HFFc6 (cell line): ENCODE results near the gene SLC35B2. TPM values are rescaled to one million over a fixed set of nuclear protein-coding genes. Genes with fewer than 3 reads are reported as not detected.
A peak's percentile ranks its signal among the peaks of the same experiment; 100 is the strongest.

Experiments
- DNase-seq: peaks from one replicate; pipeline ENCODE4 v3.0.0-alpha.2; 2018
- H3K27ac Mint-ChIP-seq: 2 replicates; pipeline ENCODE4 v1.8.0; 2020; ENCODE audit warnings: mild to moderate bottlenecking, mixed read lengths
- H3K27me3 Mint-ChIP-seq: 2 replicates; pipeline ENCODE4 v1.8.0; 2021; ENCODE audit warnings: mild to moderate bottlenecking, moderate library complexity, mixed read lengths; ENCODE audit not compliant: insufficient read depth
- H3K36me3 Mint-ChIP-seq: 2 replicates; pipeline ENCODE4 v1.8.0; 2021; ENCODE audit warnings: low read depth, mixed read lengths
- H3K4me1 Mint-ChIP-seq: 2 replicates; pipeline ENCODE4 v1.8.0; 2020; ENCODE audit warnings: low read depth, mixed read lengths
- H3K4me3 Mint-ChIP-seq: 2 replicates; pipeline ENCODE4 v1.8.0; 2020; ENCODE audit warnings: mild to moderate bottlenecking, moderate library complexity, mixed read lengths
- H3K9me3 Mint-ChIP-seq: 2 replicates; pipeline ENCODE4 v1.8.0; 2020; ENCODE audit warnings: mild to moderate bottlenecking, mixed read lengths
- total RNA-seq, 6 experiments: library from RNA; stranded (reverse); fragmentation: NEBNext Ultra II Directional; extraction: Animal tissue kit (Norgen Biotek cat#: 25700); gene quantifications; 2 replicates in 1 of 6; 3 replicates in 5 of 6; pipeline ENCODE4 v1.2.3, GENCODE V29; 2021
- TF ChIP-seq, protein P1 (sequence below): fragments of 200-600 bp; sonication (generic); IDR thresholded peaks from 2 replicates; pipeline ENCODE4 v1.5.0; 2021; ENCODE audit warnings: antibody characterized with exemption, mild to moderate bottlenecking

SLC35B2 gene
- total RNA-seq, 6 experiments from 2014 or later = 108 to 132 (median 120) TPM

DNA sequence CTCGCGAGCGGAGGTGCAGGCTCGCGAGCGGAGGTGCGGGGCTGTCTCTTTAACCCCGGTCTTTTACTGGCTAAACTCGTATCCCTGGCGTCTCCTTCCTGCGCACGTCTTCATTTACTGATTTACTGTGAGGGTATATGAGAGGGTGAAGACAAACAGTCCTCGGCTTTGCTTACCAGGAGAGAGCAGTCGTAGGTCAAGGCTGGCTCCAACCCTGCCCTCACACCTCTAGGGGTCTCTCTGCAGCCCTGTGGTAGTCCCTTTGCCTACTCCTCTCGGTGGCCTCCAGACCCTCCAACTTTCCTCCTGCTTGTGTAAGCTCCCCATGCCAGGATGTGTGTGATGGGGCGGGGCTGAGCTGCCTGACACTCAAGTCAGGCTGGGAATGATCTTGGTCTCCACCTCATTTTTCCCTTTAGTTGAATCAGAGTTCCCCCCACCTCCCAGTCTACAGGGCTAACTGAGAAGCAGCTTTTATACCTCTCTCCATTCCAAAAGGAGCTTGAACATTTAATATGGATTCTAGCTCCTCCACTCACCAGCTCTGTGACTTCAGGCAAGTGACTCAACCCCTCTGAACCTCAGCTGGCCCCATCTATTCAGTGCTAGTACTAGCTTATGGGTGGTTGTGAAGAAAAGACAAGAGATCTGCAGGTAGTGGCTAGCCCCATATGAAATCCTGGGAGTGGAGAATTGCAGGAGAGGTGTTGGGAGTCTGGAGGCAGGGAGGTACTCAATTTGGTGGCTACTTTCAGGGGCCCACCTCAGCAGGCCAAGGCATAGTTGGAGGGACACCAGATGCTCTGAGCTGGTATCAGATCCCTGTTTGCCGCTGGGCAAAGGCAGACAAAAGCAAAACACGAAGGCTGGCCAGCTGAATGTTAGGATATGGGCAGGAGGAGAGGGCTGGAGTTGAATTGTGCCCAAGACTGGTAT is 33.0 kb downstream of the SLC35B2 start:
- Mint-ChIP-seq H3K27ac (peak overlapping the region; percentile 76), H3K4me1 (peaks cover 44% of the 10 kb centered on the region), H3K27me3 (no peaks in the 10 kb centered on the region), H3K4me3 (peak overlapping the region; percentile 87), H3K9me3 (no peaks in the 10 kb centered on the region), H3K36me3 (no peaks in the 10 kb centered on the region)
- TF ChIP-seq, protein P1, sequence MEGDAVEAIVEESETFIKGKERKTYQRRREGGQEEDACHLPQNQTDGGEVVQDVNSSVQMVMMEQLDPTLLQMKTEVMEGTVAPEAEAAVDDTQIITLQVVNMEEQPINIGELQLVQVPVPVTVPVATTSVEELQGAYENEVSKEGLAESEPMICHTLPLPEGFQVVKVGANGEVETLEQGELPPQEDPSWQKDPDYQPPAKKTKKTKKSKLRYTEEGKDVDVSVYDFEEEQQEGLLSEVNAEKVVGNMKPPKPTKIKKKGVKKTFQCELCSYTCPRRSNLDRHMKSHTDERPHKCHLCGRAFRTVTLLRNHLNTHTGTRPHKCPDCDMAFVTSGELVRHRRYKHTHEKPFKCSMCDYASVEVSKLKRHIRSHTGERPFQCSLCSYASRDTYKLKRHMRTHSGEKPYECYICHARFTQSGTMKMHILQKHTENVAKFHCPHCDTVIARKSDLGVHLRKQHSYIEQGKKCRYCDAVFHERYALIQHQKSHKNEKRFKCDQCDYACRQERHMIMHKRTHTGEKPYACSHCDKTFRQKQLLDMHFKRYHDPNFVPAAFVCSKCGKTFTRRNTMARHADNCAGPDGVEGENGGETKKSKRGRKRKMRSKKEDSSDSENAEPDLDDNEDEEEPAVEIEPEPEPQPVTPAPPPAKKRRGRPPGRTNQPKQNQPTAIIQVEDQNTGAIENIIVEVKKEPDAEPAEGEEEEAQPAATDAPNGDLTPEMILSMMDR = peak; percentile 40
- peak; percentile 26 for DNase-seq

DNA sequence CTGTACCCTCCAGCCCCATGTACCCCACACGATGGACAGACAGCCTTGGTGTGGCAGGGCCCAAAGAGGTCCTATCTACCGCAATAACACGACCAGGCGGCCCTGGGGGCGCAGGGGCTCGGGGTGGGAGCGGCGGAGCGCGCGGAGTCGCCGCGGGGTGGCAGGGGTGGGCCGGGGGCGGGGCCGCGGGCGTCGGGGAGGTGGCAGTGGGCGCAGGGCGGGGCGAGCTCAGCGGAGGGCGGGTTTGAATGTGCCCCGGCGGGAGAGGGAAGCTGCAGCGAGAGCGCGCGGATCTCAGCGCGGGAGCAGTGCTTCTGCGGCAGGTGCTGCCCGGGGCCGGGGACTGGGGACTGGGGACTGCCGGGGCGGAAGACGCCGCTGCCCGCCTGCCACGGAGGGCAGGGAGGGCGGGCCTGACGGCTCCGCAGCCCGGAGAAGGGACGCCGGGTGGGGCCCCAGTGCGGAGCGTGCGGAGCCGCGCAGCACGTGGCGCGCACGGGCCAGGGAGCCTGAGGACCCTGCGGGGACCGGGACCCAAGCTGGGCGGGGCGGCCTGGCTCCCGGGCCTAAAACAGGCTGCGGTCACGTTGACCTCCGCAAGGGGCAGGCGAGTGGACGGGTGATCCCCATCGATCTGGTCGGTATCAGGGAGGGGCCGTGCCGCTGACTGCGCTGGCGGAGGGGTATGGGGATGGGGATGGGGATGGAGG is 33.9 kb downstream of the SLC35B2 start, which contains the start of gene SLC29A1:
Gene SLC29A1 (plus strand): TSS at position 277 of the 710 bp plus-strand sequence. CDS start 3,719 bp downstream, outside the sequence.
- Mint-ChIP-seq H3K36me3 (no peaks in the 10 kb centered on the region), H3K9me3 (no peaks in the 10 kb centered on the region), H3K4me3 (peak within 1 kb of the TSS; percentile 87), H3K27ac (peak within 1 kb of the TSS; percentile 76), H3K4me1 (peaks cover 48% of the 10 kb centered on the region), H3K27me3 (no peaks in the 10 kb centered on the region)
- TF ChIP-seq, protein P1 = peak; percentile 61
- peak; percentile 26 for DNase-seq

DNA sequence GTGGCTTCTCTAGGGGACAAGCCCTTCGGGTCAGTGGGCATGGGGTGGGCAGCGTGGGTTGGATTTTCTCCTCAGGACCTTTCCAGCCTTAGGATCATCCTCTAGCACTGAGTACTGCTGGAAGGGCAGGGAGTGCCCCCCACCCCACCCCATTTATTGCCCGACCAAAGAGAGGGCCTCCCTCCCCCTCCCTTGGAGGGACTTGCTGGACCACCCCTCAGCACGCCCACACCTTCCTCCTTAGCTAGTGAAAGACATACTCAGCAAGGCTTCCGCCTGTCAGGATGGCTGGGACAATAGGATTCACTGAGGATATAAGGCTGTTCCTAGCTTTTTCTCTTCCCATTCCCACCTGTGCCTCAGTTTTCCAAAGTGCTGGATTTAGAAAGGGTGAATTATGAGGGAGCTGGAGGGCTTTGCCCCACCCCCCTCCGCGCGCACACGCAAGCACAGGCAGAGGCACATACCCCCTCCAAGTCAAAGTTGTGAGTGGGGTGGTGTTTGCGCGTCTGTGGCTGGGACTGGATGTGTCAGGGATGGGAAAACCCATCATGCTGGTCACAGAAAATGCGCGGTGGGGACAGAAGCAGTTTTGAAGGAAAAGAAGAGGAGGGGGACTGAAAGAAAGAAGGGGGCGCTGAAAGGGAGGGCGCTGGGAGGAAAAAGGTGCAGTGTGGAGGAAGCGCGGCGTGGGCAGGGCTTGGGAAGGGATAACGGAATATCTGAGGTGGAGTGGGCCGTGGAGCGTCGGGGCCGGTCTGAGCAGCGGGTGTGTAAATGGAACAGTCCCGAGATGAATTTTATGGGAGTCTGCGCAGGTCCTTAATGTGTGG is 34.6 kb downstream of the SLC35B2 start:
- TF ChIP-seq, protein P1 = no peak
- Mint-ChIP-seq H3K27ac (peak overlapping the region; percentile 40; the same call in 1 of the 2 replicates), H3K4me3 (peak overlapping the region; percentile 86), H3K27me3 (no peaks in the 10 kb centered on the region; the same call in 1 of the 2 replicates), H3K9me3 (no peaks in the 10 kb centered on the region), H3K4me1 (peaks cover 44% of the 10 kb centered on the region), H3K36me3 (no peaks in the 10 kb centered on the region)
- DNase-seq = no peak

DNA sequence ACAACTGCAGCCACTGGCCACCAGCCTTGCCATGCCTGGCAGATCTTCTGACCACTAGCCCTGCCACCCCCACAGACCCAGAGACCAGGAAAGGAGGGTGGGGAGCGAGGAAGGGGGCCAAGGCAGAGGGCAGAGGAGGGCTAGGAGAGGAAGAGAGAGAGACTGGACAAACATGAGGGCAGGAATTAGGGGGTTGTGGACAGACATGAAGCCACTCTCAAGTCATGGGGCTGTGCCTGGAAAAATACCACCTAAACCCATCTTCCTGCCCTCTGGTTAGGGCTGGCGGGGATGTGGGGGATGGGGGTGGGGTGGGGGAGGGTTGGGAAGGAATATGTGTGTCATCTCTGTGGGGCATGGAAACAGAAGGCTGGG is 35.4 kb downstream of the SLC35B2 start:
- H3K4me1 Mint-ChIP-seq = peaks cover 40% of the 10 kb centered on the region
- TF ChIP-seq, protein P1 = no peak
- H3K27me3 Mint-ChIP-seq = peaks cover 2% of the 10 kb centered on the region; the same call in 1 of the 2 replicates
- no peaks in the 10 kb centered on the region for H3K9me3 Mint-ChIP-seq
- H3K4me3 Mint-ChIP-seq = no peak overlapping the region; the same call in 1 of the 2 replicates
- H3K36me3 Mint-ChIP-seq = no peaks in the 10 kb centered on the region
- no peak for DNase-seq
- peak overlapping the region; percentile 64 for H3K27ac Mint-ChIP-seq
